ENCODE results near the gene FRMD4A. TPM values are rescaled to one million over a fixed set of nuclear protein-coding genes. Genes with fewer than 3 reads are reported as not detected.
A peak's percentile ranks its signal among the peaks of the same experiment; 100 is the strongest.

The FRMD4A gene
- total and polyA plus RNA-seq, 10 of the 15 experiments (the other 5 are each of a cell fraction or from before 2014, with no cell fraction given) = 17.8 to 75.2 (median 39.1) TPM

GRCh38 chr10:13659887-13660550 lies 670.7 kb downstream of the FRMD4A start (continued):
- TF ChIP-seq PAX8 (IDR thresholded peaks at IDR 0.05) (no peak), ZNF687 (IDR thresholded peaks at IDR 0.05) (no peak), RB1 (IDR thresholded peaks at IDR 0.05; ENCODE audit: borderline replicate concordance) (no peak), SMAD5 (IDR thresholded peaks at IDR 0.05; ENCODE audit: low read depth) (no peak), EED (IDR thresholded peaks at IDR 0.05; ENCODE audit: low read depth) (no peak), SMC3 (IDR thresholded peaks at IDR 0.05; ENCODE audit: borderline replicate concordance, low read length) (peak; percentile 97), CTCF (IDR thresholded peaks at IDR 0.05 in 2 of 3, conservative IDR thresholded peaks at IDR 0.05 in 1 of 3; ENCODE audit: control insufficient read depth in 2 of 3, extremely low read depth in 1 of 3, insufficient read depth in 1 of 3, low read depth in 3 of 3, low read length in 3 of 3) (peak; percentile 91 to 93 (median 92)), SMAD1 (IDR thresholded peaks at IDR 0.05; ENCODE audit: low read depth, partially characterized antibody) (no peak), NR2F1 (conservative IDR thresholded peaks at IDR 0.05) (0 out of 2 replicates have a peak, but pooled peaks have one; percentile 9), IRF4 (IDR thresholded peaks at IDR 0.05; ENCODE audit: low read depth, low read length) (0 out of 2 replicates have a peak, but pooled peaks have one; percentile 8), BACH1 (IDR thresholded peaks at IDR 0.05; ENCODE audit: borderline replicate concordance) (0 out of 2 replicates have a peak, but pooled peaks have one; percentile 13), ZNF384 (IDR thresholded peaks at IDR 0.05; ENCODE audit: borderline replicate concordance, low read depth, low read length) (no peak), MTA3 (IDR thresholded peaks at IDR 0.05; ENCODE audit: borderline replicate concordance, low read length) (no peak), ZNF622 (IDR thresholded peaks at IDR 0.05) (no peak), KLF5 (IDR thresholded peaks at IDR 0.05; ENCODE audit: partially characterized antibody) (no peak), MYC (IDR thresholded peaks at IDR 0.05; ENCODE audit: insufficient read depth, insufficient read length, insufficient replicate concordance, low read length, severe bottlenecking) (no peak), MLLT1 (IDR thresholded peaks at IDR 0.05) (no peak), ZNF24 (IDR thresholded peaks at IDR 0.05) (no peak), EGR1 (IDR thresholded peaks at IDR 0.05; ENCODE audit: borderline replicate concordance in 1 of 2, low read depth in 2 of 2, low read length in 2 of 2) (no peak), E4F1 (IDR thresholded peaks at IDR 0.05; ENCODE audit: borderline replicate concordance, partially characterized antibody) (no peak)

Measured in GM12878 (cell line).